ENCODE measurements around the gene CHRDL2. TPM values are rescaled to one million over a fixed set of nuclear protein-coding genes. Genes with fewer than 3 reads are reported as not detected.

CHRDL2 gene
- total and polyA plus RNA-seq, 9 donors: 0.22 to 12.3 (median 2.7) TPM; not detected in 4

DNA sequence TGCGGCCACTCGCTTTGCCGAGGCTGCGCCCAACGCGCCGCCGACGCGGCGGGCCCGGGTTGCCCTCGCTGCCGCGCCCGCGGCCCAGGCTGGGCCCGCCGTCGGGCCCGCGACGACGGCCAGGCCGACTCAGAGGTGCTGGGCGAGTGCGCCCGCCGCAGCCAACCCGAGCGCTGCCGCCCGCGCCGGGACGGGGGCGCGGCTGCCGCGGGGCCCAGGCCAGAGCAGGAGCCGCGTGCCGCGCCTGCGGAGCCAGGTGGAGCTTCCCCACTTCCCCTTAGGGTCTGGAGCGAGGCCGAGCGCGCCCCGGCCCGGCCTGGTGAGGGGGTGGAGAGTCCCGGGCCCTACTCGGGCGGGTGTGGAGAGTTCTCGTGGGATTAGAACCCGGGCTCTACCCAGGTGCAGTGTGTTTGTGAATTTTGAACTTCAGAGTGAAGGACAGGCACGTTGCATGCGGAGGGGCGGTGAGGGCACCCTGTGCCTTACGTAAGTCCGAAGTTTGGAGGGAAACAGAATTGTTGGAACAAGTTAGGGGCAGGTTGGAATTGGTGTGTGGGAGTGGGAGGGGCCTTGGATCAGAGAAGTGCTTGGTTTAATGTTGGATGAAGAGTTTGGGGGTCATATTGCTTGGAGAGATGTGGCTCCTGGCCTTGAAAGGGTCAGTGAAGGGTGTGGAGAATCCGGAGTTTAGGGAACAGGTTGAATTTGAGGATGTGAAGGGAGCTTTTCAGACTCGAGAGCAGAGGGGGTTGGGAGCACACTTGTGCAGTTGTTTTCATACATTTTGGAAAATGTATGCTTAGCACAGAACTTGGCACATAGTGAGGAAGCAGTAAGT lies 18.1 kb upstream of the CHRDL2 start:
- Histone ChIP-seq H3K9me3 (no peaks in the 10 kb centered on the region), H3K27ac (peak overlapping the region; percentile 94 to 98), H3K27me3 (no peaks in the 10 kb centered on the region), H3K36me3 (no peaks in the 10 kb centered on the region), H3K4me3 (peak overlapping the region; percentile 90), H3K4me1 (ENCODE audit: insufficient read depth) (peaks cover 5% of the 10 kb centered on the region)
- WGBS, 3 donors: 0 to 1% (median 0%) methylated on average over 20 to 63 of the region's 63 CpGs
- no peak for TF ChIP-seq CTCF (IDR thresholded peaks at IDR 0.05)
- TF ChIP-seq EP300 (IDR thresholded peaks at IDR 0.05): no peak
- no peak for TF ChIP-seq POLR2A (IDR thresholded peaks at IDR 0.05)
- peak; percentile 43 to 72 (median 55) for DNase-seq
- intact Hi-C loops (cut with DNase I): loop anchor here in 1 of 4 donors (10.0 kb wide), 1 partner anchor 1415 kb away; no protein-coding TSS in a partner anchor

DNA sequence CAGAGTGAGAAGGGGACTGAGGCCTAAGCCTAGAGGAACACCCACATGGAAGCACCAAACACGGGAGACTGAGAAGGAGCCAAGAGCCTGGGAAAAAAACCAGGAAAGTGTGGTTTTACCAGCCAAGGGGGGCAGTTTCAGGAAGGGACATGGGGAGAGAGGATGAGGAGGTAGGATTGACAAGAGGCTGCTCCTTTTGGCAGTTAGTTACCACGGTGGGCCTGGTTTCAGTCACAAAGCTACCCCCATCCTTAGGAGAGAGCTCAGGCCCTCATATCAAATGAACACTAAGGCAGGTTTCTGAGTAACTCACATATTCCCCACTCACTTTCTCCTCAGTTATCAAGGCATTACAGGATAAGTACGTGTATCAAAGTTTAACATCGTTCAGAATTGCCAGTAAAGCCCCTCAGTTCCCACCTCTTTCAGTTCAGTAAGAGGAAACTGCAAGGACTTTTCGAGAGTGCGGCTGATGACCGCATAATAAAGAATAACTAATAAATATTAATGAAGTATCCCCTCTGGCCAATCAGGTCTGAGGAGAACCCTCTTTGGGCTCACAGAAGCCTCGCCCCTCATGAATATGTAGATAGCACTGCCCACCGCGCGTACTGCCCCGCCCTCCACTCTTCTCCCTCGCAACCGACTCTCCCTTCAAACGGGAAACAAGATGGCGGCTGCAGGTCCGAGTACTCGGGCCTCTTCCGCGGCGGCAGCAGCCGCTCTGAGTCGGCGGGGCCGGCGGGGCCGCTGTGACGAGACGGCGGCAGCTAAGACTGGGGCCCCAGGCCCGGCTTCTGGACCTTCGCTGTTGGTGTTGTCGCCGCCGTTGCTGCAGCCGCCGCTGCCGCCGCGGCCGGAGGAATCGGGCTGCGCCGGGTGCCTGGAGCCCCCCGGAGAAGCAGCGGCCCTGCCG lies 17.2 kb upstream of the CHRDL2 start, which contains the start of gene RNF169:
RNF169 (plus strand) TSS at position 639 of the 916 bp plus-strand sequence; CDS start at position 671, 32 bp downstream.
- WGBS, 3 donors: 1 to 2% (median 1%) methylated on average over 29 to 47 of the region's 47 CpGs
- Histone ChIP-seq H3K36me3 (no peaks in the 10 kb centered on the region), H3K27me3 (no peaks in the 10 kb centered on the region), H3K4me3 (peak within 1 kb of the TSS; percentile 90), H3K27ac (peak within 1 kb of the TSS; percentile 94 to 98), H3K9me3 (no peaks in the 10 kb centered on the region), H3K4me1 (ENCODE audit: insufficient read depth) (peaks cover 5% of the 10 kb centered on the region)
- TF ChIP-seq CTCF (IDR thresholded peaks at IDR 0.05): no peak
- no peak for TF ChIP-seq EP300 (IDR thresholded peaks at IDR 0.05)
- TF ChIP-seq POLR2A (IDR thresholded peaks at IDR 0.05): peak; percentile 65
- intact Hi-C loops (cut with DNase I): loop anchor here in 1 of 4 donors (10.0 kb wide), 1 partner anchor 1414 kb away; no protein-coding TSS in a partner anchor
- peak; percentile 90 to 95 (median 91) for DNase-seq

GRCh38 chr11:74746868-74747267 lies 15.6 kb upstream of the CHRDL2 start:
- 93 to 100% (median 94%) methylated on average over 3 of the region's 3 CpGs for WGBS, 3 donors
- no peak for DNase-seq
- H3K4me1 ChIP-seq (ENCODE audit: insufficient read depth): peaks cover 4% of the 10 kb centered on the region
- no peak overlapping the region for H3K4me3 ChIP-seq
- intact Hi-C loops (cut with DNase I): loop anchor here in 1 of 4 donors (10.0 kb wide), 1 partner anchor 1412 kb away; no protein-coding TSS in a partner anchor
- no peaks in the 10 kb centered on the region for H3K36me3 ChIP-seq
- H3K27me3 ChIP-seq: no peaks in the 10 kb centered on the region
- TF ChIP-seq EP300 (IDR thresholded peaks at IDR 0.05): no peak
- TF ChIP-seq CTCF (IDR thresholded peaks at IDR 0.05): no peak
- TF ChIP-seq POLR2A (IDR thresholded peaks at IDR 0.05): no peak
- H3K9me3 ChIP-seq: no peaks in the 10 kb centered on the region
- H3K27ac ChIP-seq: no peak overlapping the region

DNA sequence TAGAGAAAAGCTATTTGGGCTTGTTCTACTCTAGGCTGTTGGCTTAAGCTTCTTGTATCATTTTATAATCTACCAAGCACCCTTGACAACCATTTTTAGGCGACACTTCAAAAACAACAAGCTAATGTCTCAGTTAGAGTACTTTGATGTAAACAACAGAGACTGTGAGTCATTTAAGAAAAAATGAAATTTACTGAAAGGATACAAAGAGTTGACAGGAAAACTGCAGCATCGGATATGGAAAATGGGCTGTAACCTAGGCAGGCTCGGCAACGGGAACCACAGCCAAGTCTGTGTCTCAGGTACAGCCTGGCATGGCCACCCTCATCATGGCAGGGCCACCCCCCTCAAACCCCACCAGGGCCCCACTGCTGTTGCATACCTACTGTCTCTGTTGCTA lies 13.1 kb upstream of the CHRDL2 start:
- DNase-seq: no peak
- TF ChIP-seq EP300 (IDR thresholded peaks at IDR 0.05) (no peak), CTCF (IDR thresholded peaks at IDR 0.05) (no peak), POLR2A (IDR thresholded peaks at IDR 0.05) (no peak)
- no peak overlapping the region for H3K27ac ChIP-seq
- no peak overlapping the region for H3K4me3 ChIP-seq
- 55 to 73% (median 58%) methylated on average over 4 of the region's 4 CpGs for WGBS, 3 donors
- H3K36me3 ChIP-seq: no peaks in the 10 kb centered on the region
- no peaks in the 10 kb centered on the region for H3K27me3 ChIP-seq
- H3K4me1 ChIP-seq (ENCODE audit: insufficient read depth): peaks cover 4% of the 10 kb centered on the region
- intact Hi-C loops (cut with DNase I): loop anchor here in 1 of 4 donors (10.0 kb wide), 1 partner anchor 1409 kb away; no protein-coding TSS in a partner anchor
- no peaks in the 10 kb centered on the region for H3K9me3 ChIP-seq

Measured in ovary (tissue), 9 donors.